G401 (cell line): ENCODE measurements around the gene HK1. TPM values are rescaled to one million over a fixed set of nuclear protein-coding genes. Genes with fewer than 3 reads are reported as not detected.

Source experiments
- total RNA-seq: library from RNA; depleted of rRNA; stranded (reverse); fragments of >200 nt; shearing (Covaris generic); gene quantifications from 2 replicates; pipeline ENCODE4 v1.2.3, GENCODE V29; 2014; rRNA removed

The HK1 gene
- total RNA-seq, 1 experiment from 2014 or later: 52.3 TPM

Other genes with a start within 250 kb of the HK1 start
- 0.34 and 0.43 TPM in 2 replicates for gene SRGN, start 190.4 kb upstream of the HK1 start, total RNA-seq
- 23.9 and 29.7 TPM in 2 replicates for gene VPS26A, start 154.3 kb upstream of the HK1 start, total RNA-seq
- gene SUPV3L1, start 98.3 kb upstream of the HK1 start, total RNA-seq: 22.2 and 47.0 TPM in 2 replicates
- gene HKDC1, start 58.2 kb upstream of the HK1 start, total RNA-seq: 1.2 and 2.8 TPM in 2 replicates
- gene TACR2, start 138.4 kb downstream of the HK1 start, total RNA-seq: not detected in 2 replicates
- gene TSPAN15, start 173.0 kb downstream of the HK1 start, total RNA-seq: 10.2 and 14.6 TPM in 2 replicates